ENCODE measurements around the gene RAP1B.

Gene RAP1B

DNA sequence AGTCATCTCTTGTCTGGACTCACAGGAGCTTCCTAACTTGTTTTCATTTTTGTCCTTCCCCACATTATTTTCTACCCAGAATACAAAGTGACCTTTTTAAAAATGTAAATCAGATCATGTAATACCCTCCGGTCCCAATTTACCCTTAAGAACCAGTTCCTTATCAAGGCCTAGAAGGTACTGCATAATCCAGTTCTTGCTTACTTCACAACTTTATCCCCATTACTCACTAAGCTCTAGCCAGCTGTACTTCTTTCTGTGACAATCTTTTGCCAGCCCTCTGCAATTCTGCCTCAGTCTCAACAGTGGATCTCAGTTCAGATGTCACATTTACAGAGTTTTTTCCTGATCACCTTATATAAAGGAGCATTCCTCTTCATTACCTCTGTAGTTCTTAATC, 11.6 kb downstream of the RAP1B start:
- TF ChIP-seq NFIC (IDR thresholded peaks at IDR 0.05) = no peak
- no peak for TF ChIP-seq TAF1 (IDR thresholded peaks at IDR 0.05; ENCODE audit: low read depth)
- no peak for TF ChIP-seq TCF12 (IDR thresholded peaks at IDR 0.05; ENCODE audit: low read depth)
- no peak for TF ChIP-seq TEAD4 (IDR thresholded peaks at IDR 0.05)

DNA sequence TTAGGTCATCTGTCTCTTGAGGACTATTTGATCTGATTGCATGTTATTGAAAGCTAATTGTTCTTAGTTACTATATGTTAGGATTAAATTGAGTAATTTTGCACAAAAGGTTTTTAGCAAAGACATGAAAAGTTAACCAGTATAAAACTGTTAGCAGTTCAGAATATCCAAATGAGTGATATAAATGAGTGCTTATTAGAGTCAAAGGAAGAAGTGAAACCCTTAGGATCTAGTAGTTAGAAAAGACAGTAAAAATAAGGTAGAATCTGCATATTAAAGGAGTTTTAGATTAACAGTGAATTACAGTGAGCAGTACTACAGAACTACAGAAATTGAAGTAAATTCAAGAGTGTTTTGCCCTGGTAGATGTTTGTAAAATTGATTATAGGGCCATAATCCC, 12.4 kb downstream of the RAP1B start:
- no peak for TF ChIP-seq TCF12 (IDR thresholded peaks at IDR 0.05; ENCODE audit: low read depth)
- TF ChIP-seq CEBPB (IDR thresholded peaks at IDR 0.05) = no peak
- no peak for TF ChIP-seq RAD21 (IDR thresholded peaks at IDR 0.05; ENCODE audit: low read depth)

DNA sequence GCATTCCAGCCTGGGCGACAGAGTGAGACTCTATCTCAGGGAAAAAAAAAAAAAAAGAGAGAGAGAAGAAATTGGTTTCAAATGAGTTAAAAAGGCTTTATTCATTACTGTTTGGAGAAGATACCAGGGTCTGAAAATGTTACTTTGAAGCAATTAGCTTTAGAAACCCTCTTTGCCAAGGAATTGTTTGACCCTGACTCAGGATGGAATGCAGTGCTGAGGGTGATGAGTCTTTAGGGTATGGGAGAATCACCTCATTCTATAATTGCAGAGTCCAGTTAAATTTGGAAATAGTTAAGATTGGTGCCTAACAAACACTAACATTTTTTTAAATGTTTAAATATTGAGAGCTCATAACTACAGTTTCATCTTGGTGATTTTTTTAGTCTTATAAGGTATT, 13.3 kb downstream of the RAP1B start:
- TF ChIP-seq, protein P1, sequence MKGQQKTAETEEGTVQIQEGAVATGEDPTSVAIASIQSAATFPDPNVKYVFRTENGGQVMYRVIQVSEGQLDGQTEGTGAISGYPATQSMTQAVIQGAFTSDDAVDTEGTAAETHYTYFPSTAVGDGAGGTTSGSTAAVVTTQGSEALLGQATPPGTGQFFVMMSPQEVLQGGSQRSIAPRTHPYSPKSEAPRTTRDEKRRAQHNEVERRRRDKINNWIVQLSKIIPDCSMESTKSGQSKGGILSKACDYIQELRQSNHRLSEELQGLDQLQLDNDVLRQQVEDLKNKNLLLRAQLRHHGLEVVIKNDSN (IDR thresholded peaks at IDR 0.05) = no peak
- TF ChIP-seq, protein P2, sequence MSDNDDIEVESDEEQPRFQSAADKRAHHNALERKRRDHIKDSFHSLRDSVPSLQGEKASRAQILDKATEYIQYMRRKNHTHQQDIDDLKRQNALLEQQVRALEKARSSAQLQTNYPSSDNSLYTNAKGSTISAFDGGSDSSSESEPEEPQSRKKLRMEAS (IDR thresholded peaks at IDR 0.05) = no peak
- TF ChIP-seq TEAD4 (IDR thresholded peaks at IDR 0.05) = no peak
- TF ChIP-seq EP300 (IDR thresholded peaks at IDR 0.05; ENCODE audit: borderline replicate concordance) = no peak
- no peak for TF ChIP-seq YY1 (IDR thresholded peaks at IDR 0.05; ENCODE audit: low read depth)
- no peak for TF ChIP-seq TAF1 (IDR thresholded peaks at IDR 0.05; ENCODE audit: low read depth)
- TF ChIP-seq, protein P3, sequence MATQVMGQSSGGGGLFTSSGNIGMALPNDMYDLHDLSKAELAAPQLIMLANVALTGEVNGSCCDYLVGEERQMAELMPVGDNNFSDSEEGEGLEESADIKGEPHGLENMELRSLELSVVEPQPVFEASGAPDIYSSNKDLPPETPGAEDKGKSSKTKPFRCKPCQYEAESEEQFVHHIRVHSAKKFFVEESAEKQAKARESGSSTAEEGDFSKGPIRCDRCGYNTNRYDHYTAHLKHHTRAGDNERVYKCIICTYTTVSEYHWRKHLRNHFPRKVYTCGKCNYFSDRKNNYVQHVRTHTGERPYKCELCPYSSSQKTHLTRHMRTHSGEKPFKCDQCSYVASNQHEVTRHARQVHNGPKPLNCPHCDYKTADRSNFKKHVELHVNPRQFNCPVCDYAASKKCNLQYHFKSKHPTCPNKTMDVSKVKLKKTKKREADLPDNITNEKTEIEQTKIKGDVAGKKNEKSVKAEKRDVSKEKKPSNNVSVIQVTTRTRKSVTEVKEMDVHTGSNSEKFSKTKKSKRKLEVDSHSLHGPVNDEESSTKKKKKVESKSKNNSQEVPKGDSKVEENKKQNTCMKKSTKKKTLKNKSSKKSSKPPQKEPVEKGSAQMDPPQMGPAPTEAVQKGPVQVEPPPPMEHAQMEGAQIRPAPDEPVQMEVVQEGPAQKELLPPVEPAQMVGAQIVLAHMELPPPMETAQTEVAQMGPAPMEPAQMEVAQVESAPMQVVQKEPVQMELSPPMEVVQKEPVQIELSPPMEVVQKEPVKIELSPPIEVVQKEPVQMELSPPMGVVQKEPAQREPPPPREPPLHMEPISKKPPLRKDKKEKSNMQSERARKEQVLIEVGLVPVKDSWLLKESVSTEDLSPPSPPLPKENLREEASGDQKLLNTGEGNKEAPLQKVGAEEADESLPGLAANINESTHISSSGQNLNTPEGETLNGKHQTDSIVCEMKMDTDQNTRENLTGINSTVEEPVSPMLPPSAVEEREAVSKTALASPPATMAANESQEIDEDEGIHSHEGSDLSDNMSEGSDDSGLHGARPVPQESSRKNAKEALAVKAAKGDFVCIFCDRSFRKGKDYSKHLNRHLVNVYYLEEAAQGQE (IDR thresholded peaks at IDR 0.05; ENCODE audit: low read depth) = no peak
- TF ChIP-seq CEBPB (IDR thresholded peaks at IDR 0.05) = no peak
- no peak for TF ChIP-seq RAD21 (IDR thresholded peaks at IDR 0.05; ENCODE audit: low read depth)
- TF ChIP-seq TCF12 (IDR thresholded peaks at IDR 0.05; ENCODE audit: low read depth) = no peak
- no peak for TF ChIP-seq EGR1 (IDR thresholded peaks at IDR 0.05)
- no peak for TF ChIP-seq FOXM1 (IDR thresholded peaks at IDR 0.05; ENCODE audit: borderline replicate concordance, low read depth)
- no peak for TF ChIP-seq ZBTB7A (IDR thresholded peaks at IDR 0.05; ENCODE audit: low read depth)
- no peak for TF ChIP-seq NFIC (IDR thresholded peaks at IDR 0.05)
- TF ChIP-seq CREB1 (IDR thresholded peaks at IDR 0.05; ENCODE audit: low read depth) = no peak

DNA sequence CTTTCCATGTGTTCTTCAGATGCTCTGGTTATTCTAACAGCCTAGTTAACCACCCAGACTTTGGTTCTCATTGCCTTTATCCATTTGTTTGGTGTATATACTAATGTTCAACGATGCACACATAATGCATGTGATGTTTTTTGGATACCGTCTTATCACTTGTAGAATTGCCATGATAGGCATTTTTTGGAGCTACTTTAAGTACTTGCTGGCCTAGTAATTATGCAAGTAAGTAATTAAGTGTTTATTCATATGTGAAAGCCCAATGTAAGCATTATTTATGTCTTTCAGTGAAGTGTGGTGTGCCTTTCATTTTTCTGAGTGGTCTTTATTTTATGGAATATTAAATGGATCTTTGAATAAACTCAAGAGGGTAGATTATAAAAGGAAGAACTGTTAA, 14.2 kb downstream of the RAP1B start:
- no peak for TF ChIP-seq TEAD4 (IDR thresholded peaks at IDR 0.05)
- no peak for TF ChIP-seq CEBPB (IDR thresholded peaks at IDR 0.05)
- no peak for TF ChIP-seq ZBTB7A (IDR thresholded peaks at IDR 0.05; ENCODE audit: low read depth)
- TF ChIP-seq, protein P3 (IDR thresholded peaks at IDR 0.05; ENCODE audit: low read depth) = no peak
- TF ChIP-seq, protein P1 (IDR thresholded peaks at IDR 0.05) = no peak
- no peak for TF ChIP-seq NFIC (IDR thresholded peaks at IDR 0.05)
- TF ChIP-seq CREB1 (IDR thresholded peaks at IDR 0.05; ENCODE audit: low read depth) = no peak
- TF ChIP-seq RAD21 (IDR thresholded peaks at IDR 0.05; ENCODE audit: low read depth) = no peak
- TF ChIP-seq EP300 (IDR thresholded peaks at IDR 0.05; ENCODE audit: borderline replicate concordance) = no peak
- TF ChIP-seq, protein P2 (IDR thresholded peaks at IDR 0.05) = no peak
- TF ChIP-seq TAF1 (IDR thresholded peaks at IDR 0.05; ENCODE audit: low read depth) = no peak
- no peak for TF ChIP-seq YY1 (IDR thresholded peaks at IDR 0.05; ENCODE audit: low read depth)
- no peak for TF ChIP-seq EGR1 (IDR thresholded peaks at IDR 0.05)
- no peak for TF ChIP-seq FOXM1 (IDR thresholded peaks at IDR 0.05; ENCODE audit: borderline replicate concordance, low read depth)
- TF ChIP-seq TCF12 (IDR thresholded peaks at IDR 0.05; ENCODE audit: low read depth) = no peak

DNA sequence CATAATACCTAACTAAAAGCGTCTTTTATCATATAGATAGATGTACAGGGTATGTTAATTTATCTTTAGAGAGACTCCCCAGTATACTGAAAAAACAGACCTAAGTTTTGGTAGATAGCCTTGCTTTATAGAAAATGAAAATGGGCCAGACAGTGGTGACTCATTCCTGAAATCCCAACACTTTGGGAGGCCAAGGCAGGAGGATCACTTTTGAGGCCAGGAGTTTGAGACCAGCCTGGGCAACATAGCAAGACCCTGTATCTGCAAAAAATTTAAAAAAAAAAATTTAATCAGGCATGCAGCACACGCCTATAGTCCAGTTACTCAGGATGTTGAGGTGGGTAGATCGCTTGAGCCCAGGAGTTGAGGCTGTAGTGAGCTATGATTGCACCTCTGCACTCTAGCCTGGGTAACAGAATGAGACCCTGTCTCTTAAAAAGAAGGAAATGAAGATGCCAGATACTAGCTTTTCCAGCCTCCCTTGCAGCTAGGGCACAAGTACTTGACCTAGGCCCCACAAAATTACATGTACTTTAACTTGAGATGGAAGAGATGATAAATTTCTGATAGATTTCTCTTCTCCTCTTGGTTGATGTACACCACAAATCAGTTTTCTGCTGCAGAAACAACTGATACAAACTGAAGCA, 17.1 kb downstream of the RAP1B start:
- TF ChIP-seq TAF1 (IDR thresholded peaks at IDR 0.05; ENCODE audit: low read depth) = no peak
- no peak for TF ChIP-seq FOXM1 (IDR thresholded peaks at IDR 0.05; ENCODE audit: borderline replicate concordance, low read depth)
- no peak for TF ChIP-seq YY1 (IDR thresholded peaks at IDR 0.05; ENCODE audit: low read depth)
- TF ChIP-seq, protein P1 (IDR thresholded peaks at IDR 0.05) = no peak
- TF ChIP-seq TCF12 (IDR thresholded peaks at IDR 0.05; ENCODE audit: low read depth) = no peak
- no peak for TF ChIP-seq NFIC (IDR thresholded peaks at IDR 0.05)
- no peak for TF ChIP-seq TEAD4 (IDR thresholded peaks at IDR 0.05)
- TF ChIP-seq EP300 (IDR thresholded peaks at IDR 0.05; ENCODE audit: borderline replicate concordance) = no peak
- no peak for TF ChIP-seq CEBPB (IDR thresholded peaks at IDR 0.05)
- TF ChIP-seq, protein P2 (IDR thresholded peaks at IDR 0.05) = no peak

Data from Ishikawa (cell line).